Upper lobe of left lung (tissue), 4 donors: Measurements from ENCODE around the gene OGFOD3.

Experiments
- EP300 ChIP-seq, 4 donors: sonication (generic); formaldehyde crosslinking; IDR thresholded peaks; one replicate each; pipeline ENCODE4 v1.5.1; 2017; ENCODE audit warnings: antibody characterized with exemption in 4 of 4, control low read depth in 2 of 4
- POLR2A ChIP-seq, 4 donors: fragments of 450-650 bp; IDR thresholded peaks; one replicate each; pipeline ENCODE4 v1.5.1; 2016 to 2017; ENCODE audit warnings: antibody characterized with exemption in 4 of 4, mild to moderate bottlenecking in 2 of 4
- TF ChIP-seq, protein P1 (sequence below), 6 experiments: fragments of 450-650 bp in 4 of 6; fragments of 200-600 bp in 2 of 6; sonication (generic) in 2 of 6; IDR thresholded peaks; one replicate each; pipeline ENCODE4 v1.5.1; 2016 to 2019; ENCODE audit warnings: antibody characterized with exemption in 6 of 6

DNA sequence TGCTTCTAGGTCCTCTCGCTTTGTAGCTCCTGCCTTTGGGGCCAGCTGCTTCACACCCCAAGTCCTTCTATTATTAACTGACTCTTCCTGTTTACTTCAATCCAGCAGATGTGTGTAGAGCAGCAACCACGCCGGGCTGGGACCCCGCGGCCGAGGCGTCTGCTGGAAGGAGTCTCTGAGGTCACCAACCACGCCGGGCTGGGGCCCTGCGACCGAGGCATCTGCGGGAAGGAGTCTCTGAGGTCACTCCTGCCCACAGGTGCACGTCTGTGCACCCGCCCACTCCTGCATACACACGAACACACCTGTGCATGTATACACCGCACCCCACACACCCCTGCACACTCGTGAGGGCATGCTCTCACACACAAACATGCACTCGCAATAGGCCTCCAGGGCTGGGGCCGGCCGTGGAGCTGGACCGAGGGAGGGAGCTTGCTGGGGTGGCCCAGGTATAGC, 67.1 kb downstream of the OGFOD3 start:
- TF ChIP-seq, protein P1, sequence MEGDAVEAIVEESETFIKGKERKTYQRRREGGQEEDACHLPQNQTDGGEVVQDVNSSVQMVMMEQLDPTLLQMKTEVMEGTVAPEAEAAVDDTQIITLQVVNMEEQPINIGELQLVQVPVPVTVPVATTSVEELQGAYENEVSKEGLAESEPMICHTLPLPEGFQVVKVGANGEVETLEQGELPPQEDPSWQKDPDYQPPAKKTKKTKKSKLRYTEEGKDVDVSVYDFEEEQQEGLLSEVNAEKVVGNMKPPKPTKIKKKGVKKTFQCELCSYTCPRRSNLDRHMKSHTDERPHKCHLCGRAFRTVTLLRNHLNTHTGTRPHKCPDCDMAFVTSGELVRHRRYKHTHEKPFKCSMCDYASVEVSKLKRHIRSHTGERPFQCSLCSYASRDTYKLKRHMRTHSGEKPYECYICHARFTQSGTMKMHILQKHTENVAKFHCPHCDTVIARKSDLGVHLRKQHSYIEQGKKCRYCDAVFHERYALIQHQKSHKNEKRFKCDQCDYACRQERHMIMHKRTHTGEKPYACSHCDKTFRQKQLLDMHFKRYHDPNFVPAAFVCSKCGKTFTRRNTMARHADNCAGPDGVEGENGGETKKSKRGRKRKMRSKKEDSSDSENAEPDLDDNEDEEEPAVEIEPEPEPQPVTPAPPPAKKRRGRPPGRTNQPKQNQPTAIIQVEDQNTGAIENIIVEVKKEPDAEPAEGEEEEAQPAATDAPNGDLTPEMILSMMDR (IDR thresholded peaks at IDR 0.05): no peak
- TF ChIP-seq POLR2A (IDR thresholded peaks at IDR 0.05): no peak
- TF ChIP-seq EP300 (IDR thresholded peaks at IDR 0.05): no peak
